Middle frontal gyrus (tissue), 1 donor: ENCODE data around the gene ATRNL1.

Source experiments
- DNase-seq: peaks from one replicate; pipeline ENCODE4 v3.0.0-alpha.2; 2015; ENCODE audit warnings: low spot score; ENCODE audit errors: extremely low spot score

ATRNL1 gene

DNA sequence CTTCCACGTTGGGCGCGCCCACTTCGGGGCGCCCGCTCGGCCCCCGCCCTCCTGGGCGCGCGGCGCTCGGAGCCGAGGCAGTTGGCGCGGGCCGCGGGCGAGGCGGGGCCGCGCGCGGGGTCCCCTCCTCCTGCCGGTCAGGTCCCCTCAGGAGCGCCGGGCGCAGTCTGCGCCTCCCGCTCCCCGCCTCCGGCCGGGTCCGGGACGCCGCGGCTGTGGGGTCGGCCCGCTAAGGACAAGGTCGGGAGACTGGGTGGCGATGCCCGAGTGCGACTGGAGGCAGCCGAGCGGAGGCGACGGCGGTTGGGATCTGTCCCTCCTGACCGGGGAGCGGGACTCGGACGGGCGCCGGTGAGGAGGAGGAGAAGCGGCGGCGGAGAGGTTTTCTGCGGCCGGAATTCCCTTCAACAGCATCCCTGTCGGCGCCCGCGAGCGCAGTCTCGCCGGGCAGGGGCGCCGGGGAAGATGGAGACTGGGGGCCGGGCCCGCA is at the start of gene ATRNL1:
Gene ATRNL1, plus strand, starts transcription at position 80 of the 490 bp plus-strand sequence. Its CDS starts 386 bp downstream, at position 466.
- no peak for DNase-seq

DNA sequence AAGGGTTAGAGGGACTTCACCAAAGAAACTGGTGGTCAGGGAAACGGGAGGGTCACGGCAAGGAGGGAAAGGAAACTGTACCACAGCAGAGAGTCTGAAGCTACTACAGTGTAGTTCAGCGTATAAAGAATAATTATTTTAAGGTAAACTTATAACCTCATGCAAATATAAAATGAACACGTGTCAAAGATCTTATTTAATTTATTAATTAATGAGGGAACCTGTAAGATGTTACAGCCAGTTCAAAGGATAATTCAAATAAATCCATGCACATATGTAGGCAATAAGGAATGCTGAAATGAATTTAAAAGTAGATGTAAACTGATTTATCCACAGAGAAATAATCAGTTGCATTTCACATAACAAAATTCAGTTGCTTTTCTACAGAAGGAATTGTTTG is 49.4 kb upstream of the ATRNL1 start:
- DNase-seq, result no peak

GRCh38 chr10:115044891-115045290 is 48.3 kb upstream of the ATRNL1 start:
- no peak for DNase-seq

GRCh38 chr10:115045499-115045898 is 47.7 kb upstream of the ATRNL1 start:
- no peak for DNase-seq

GRCh38 chr10:115046686-115047236 is 46.4 kb upstream of the ATRNL1 start:
- no peak for DNase-seq

DNA sequence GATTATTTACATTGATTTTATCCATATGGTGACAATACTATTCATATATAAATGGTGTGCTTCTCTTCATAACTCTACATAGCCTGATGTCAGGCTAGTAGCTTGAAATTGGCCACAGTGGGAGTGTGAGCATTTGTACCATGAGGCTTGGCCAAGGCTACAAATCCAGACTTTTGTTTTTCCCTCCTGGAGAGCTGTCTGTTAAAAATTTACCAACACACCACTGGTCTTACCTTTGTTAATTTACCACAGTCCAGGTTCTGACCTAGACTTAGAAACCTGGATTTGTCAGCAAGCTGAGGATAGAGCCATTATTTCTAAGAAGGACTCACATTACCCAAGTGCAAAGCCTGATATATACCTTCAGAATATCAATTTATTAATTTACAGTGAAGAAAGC is 45.5 kb upstream of the ATRNL1 start:
- DNase-seq, result no peak

DNA sequence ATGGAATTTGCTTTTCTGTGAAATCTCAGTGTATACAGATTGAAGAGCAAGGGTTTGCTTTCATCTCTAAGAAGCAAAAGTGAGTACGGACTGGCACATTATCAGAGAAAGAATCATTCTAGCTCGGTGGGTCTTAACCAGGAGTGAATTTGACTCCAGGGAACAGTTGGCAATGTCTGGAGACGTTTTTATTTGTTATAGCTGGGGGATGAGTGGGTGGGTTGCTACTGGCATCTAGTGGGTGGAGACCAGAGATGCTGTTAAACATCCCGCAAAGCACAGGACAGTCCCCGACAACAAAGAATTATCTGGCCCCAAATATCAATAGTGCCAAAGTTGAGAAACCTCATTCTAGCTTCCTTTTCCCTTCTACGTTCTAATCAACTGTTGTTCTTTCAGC is 43.8 kb upstream of the ATRNL1 start:
- no peak for DNase-seq

GRCh38 chr10:115049960-115050359 is 43.2 kb upstream of the ATRNL1 start:
- no peak for DNase-seq

DNA sequence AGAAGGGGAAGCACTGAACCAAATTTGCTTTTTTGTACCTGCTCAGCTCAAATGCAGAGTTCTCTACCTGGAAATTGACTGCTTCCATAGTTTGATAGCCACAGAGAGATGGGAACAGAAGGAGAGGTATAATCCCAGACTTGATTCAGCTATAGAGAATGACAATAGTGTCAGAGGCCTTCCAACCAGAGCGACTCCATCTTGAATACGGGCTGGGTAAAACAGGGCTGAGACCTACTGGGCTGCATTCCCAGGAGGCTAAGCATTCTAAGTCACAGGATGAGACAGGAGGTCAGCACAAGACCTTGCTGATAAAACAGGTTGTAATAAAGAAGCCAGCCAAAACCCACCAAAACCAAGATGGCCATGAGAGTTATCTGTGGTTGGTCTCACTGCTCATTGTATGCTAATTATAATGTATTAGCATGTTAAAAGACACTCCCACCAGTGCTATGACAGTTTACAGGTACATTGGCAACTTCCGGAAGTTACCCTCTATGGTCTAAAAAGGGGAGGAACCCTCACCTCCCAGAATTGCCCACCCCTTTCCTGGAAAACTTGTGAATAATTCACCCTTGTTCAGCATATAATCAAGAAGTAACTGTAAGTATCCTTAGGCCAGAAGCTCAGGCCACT is 42.7 kb upstream of the ATRNL1 start:
- DNase-seq, result no peak

GRCh38 chr10:115051216-115051615 is 41.9 kb upstream of the ATRNL1 start:
- no peak for DNase-seq

- DNase-seq, result no peak
These were observed 40.9 kb upstream of the ATRNL1 start for GRCh38 chr10:115052226-115052625.

GRCh38 chr10:115052728-115053127 is 40.4 kb upstream of the ATRNL1 start:
- DNase-seq, result no peak

DNA sequence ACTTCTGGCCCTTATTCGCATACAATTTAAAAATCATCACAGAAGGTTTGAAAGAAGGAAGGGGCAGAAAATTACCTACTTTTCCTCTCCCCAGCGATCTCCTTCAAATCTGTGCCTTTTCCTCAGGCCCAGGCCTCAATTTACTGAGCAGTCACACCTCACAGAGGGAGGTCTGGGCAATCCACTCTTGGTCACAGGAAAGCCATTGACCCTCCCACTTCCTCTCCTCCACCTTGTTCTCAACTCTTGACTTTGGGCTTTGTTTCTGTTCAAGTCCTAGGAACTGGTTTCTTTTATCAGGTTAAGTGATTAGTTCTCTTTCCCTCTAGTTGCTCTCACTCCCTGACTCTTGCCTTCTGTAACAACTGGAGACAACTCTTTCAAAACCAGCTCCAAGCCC is 37.0 kb upstream of the ATRNL1 start:
- DNase-seq, result no peak

- DNase-seq, result no peak
These were observed 33.8 kb upstream of the ATRNL1 start for GRCh38 chr10:115059301-115059898.

DNA sequence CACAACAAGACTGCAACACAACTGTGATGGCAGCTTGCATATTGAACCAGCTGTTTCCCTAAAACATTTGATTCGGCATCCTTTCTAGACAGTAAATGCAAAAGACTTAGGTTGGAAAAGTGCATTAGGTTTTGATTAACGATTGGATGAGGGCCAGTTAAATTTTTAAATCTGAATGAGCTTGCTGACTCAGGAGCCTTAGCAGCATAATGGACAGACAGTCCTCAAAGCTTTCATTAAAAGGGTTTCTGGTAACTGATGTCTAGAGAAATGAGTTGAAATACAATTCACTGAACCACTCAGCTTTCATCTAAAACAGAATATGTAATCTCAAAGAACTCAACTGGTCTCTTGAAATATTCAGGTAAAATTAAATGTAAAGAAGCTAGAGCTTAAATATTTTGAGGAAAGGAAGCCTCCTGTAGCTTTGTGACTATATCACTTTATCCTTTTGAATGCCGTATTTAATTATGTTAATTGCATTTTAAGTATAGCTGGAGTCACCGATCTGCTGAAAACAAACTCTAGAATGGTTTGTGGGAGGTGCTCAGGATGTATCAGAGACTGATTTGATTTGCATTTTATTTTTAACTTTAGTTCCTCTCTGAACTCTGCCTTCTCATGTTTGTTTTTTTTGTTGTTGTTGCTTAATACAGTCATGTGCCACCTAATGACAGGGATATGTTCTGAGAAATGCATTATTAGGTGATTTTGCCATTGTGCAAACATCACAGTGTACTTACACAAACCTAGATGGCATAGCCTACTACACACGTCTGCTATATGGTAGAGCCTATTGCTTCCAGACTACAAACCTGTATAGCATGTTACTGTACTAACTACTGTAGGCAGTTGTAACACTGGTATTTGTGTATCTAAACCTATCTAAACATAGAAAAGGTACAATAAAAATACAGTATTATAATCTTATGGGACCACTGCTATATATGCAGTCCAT is 29.2 kb upstream of the ATRNL1 start:
- DNase-seq, result no peak

DNA sequence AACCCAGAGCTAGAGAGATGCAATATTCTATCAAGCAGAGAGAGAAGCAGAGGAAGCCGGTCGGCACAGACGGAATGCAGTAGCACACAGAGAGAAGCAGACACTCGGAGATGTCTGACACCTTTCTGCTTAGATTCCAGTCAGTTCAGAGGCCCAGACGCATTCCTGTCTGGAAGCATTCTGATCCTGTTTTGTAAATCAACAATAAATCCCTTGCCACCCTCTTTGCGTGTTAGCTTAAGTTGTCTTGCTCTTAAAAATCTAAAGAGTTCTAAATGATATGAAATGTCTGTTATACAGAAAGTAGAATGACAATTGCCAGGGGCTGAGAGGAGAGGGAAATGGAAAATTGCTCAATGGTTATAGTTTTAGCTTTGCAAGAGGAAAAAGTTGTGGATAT is 27.4 kb upstream of the ATRNL1 start:
- no peak for DNase-seq

GRCh38 chr10:115066528-115066927 is 26.6 kb upstream of the ATRNL1 start:
- DNase-seq, result no peak

- no peak for DNase-seq
These were observed 19.4 kb upstream of the ATRNL1 start for GRCh38 chr10:115073796-115074195.

DNA sequence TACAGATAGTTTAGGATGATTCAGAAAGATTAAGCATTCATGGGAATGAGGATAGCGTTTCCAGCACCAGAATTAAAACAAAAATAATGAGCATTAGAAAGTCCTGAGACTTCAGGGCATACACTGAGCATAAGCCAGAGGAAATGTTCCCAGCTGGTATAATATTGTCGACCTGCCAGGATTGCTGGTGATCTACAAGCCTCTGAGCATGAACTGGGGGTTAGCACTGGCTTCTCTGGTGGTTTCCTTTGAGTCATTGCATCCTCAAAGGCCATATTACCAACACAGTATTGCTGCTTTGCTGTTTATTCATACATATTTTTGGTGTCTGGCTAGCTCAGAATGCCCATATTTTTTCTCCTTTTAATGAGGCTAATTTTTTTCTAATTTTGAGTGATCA is 10.7 kb upstream of the ATRNL1 start:
- no peak for DNase-seq

- no peak for DNase-seq
These were observed 8.8 kb upstream of the ATRNL1 start for GRCh38 chr10:115084277-115084850.

DNA sequence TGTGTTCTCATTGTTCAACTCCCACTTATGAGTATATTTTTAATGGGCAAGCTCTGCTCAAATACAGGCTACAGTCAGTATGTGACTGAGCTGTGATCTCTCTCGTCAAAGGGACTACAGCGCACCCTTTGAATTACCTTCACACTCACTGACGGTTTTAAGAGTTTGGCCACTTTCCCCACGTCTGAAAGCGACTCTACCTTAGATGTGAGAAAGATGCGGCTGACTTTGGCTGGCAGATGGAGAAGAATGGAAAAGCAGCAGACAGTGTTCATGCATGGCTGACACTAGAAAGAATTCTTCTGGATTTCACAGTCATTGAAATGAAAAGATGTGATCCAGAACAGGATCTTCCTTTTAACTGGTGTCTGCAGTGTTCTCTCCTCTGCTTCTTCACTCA is 2.0 kb upstream of the ATRNL1 start:
- DNase-seq, result no peak

GRCh38 chr10:115092258-115092554 is 959 bp upstream of the ATRNL1 start:
- no peak for DNase-seq
